Thoracic aorta (tissue), 2 donors: ENCODE results near the gene CRYBA4. TPM values are rescaled to one million over a fixed set of nuclear protein-coding genes. Genes with fewer than 3 reads are reported as not detected.

Experiments used
- ATAC-seq: fragments of 150-250 bp; one replicate; pipeline ENCODE4 v1.8.0; 2017; ENCODE audit warnings: low read depth; ENCODE audit not compliant: insufficient number of reproducible peaks, low FRiP score
- DNase-seq: peaks from one replicate; pipeline ENCODE4 v3.0.0-alpha.2; 2020; ENCODE audit warnings: low spot score
- H3K27ac ChIP-seq, 2 donors: fragments of 200-600 bp; sonication (generic); 1 replicate in 1 of 2; 2 replicates in 1 of 2; pipeline ENCODE4 v1.5.1; 2016; ENCODE audit warnings: mild to moderate bottlenecking in 2 of 2, moderate library complexity in 2 of 2
- H3K27me3 ChIP-seq: fragments of 200-600 bp; sonication (generic); replicated peaks from 2 replicates; pipeline ENCODE4 v1.6.0; 2016; ENCODE audit warnings: mild to moderate bottlenecking; ENCODE audit not compliant: insufficient read depth
- H3K36me3 ChIP-seq: fragments of 200-600 bp; sonication (generic); one replicate; pipeline ENCODE4 v1.5.1; 2016
- H3K4me1 ChIP-seq, 2 donors: fragments of 200-600 bp; sonication (generic); 1 replicate in 1 of 2; 2 replicates in 1 of 2; pipeline versions ENCODE4 v1.5.1 to v1.6.0; 2016; ENCODE audit warnings: low read depth in 2 of 2, mild to moderate bottlenecking in 1 of 2; ENCODE audit not compliant: control insufficient read depth in 1 of 2
- H3K4me3 ChIP-seq: fragments of 200-600 bp; sonication (generic); 2 replicates; pipeline ENCODE4 v1.5.1; 2016; ENCODE audit warnings: mild to moderate bottlenecking
- H3K9me3 ChIP-seq: fragments of 200-600 bp; sonication (generic); 2 replicates; pipeline ENCODE4 v1.5.1; 2016
- CTCF ChIP-seq: fragments of 200-600 bp; sonication (generic); IDR thresholded peaks from one replicate; pipeline ENCODE4 v1.5.1; 2019; ENCODE audit warnings: antibody characterized with exemption
- total RNA-seq, 2 donors: library from RNA; depleted of rRNA; stranded (reverse); fragments of >200 nt; gene quantifications; one replicate each; pipeline versions ENCODE4 v1.1.0 to v1.2.3, GENCODE V29; 2016

Gene CRYBA4
- total RNA-seq, 2 donors from 2014 or later = not detected

DNA sequence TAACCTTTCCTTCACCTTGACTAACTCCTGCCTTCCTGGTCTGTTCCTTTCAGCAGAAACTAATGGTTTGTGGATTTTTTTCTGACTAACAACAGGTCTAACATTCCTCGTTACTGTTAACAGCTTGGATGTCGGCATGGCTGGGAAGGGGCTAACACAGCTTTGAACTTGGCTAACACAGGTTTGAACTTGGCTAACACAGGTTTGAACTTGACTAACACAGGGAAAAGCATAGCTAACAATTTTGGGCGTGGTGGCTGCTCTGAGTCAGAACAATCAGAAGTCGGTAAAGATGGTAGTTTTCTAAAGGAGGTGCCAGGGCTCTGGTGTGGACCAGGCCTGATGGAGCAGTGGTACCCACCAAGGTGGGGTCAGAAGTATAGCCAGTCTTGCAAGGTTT lies 51.7 kb downstream of the CRYBA4 start:
- peak overlapping the region; percentile 85 for H3K4me3 ChIP-seq
- H3K9me3 ChIP-seq = no peaks in the 10 kb centered on the region
- no peak for TF ChIP-seq CTCF
- H3K27me3 ChIP-seq = no peaks in the 10 kb centered on the region
- ATAC-seq = no peak
- no peaks in the 10 kb centered on the region for H3K36me3 ChIP-seq
- peak overlapping the region; percentile 96 to 97 for H3K27ac ChIP-seq
- H3K4me1 ChIP-seq = peaks cover 18 to 35% of the 10 kb centered on the region in 2 donors
- DNase-seq = no peak

DNA sequence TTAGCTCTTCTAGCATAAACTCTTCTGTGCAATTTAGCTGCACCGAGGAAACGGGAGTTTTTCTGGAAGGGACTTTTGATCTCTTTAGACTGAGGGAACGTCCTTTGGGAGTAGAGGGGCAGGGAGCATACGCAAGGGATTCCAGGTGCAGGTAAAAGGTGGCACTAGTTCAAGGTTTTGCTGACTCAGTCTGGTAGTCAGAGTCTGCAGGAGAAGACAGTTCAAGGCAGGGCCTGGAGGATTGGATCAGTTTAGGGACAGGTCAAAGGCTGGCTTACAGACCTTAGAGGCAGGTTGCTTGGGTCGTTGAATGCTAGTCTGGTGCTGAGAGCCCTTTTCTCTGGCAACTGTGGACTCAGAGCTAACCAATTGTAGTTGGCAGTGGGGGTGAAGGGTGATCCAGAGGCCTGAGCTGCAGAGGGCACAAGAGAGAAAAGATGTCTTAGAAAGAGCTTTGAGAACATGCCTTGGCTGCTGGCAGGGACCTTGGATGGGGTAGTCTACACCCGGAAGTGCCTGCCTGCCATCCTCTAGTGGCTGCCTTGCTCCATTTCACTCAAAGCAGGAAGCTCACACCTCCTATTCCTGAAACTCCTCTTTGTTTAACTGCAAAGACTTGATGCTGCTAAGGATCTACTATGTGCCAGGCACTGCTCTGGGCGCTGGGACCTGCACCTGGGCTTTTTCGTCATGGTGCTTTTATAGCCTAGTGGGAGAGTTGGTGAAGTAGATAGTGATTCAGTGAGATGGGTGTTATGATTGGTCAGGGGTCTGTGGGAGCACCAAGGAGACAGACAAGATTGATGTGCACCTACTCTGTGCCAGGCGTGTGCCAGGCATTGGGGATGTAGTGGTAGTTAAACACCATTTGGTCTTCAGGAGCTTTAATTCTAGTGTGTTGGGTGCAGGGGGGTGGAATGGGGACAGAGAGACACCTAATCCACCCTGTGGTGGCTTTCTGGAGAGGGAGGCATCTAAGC lies 52.7 kb downstream of the CRYBA4 start:
- Histone ChIP-seq H3K4me3 (peak overlapping the region; percentile 85), H3K27me3 (no peaks in the 10 kb centered on the region), H3K4me1 (peaks cover 18 to 35% of the 10 kb centered on the region in 2 donors), H3K9me3 (no peaks in the 10 kb centered on the region), H3K36me3 (no peaks in the 10 kb centered on the region), H3K27ac (no peak overlapping the region)
- ATAC-seq = no peak
- no peak for TF ChIP-seq CTCF
- DNase-seq = no peak

GRCh38 chr22:26675687-26676268 lies 54.0 kb downstream of the CRYBA4 start:
- DNase-seq (no peak), ATAC-seq (no peak)
- Histone ChIP-seq H3K36me3 (no peaks in the 10 kb centered on the region), H3K4me3 (no peak overlapping the region), H3K27me3 (no peaks in the 10 kb centered on the region), H3K4me1 (peaks cover 18 to 35% of the 10 kb centered on the region in 2 donors), H3K9me3 (no peaks in the 10 kb centered on the region), H3K27ac (no peak overlapping the region)
- no peak for TF ChIP-seq CTCF

DNA sequence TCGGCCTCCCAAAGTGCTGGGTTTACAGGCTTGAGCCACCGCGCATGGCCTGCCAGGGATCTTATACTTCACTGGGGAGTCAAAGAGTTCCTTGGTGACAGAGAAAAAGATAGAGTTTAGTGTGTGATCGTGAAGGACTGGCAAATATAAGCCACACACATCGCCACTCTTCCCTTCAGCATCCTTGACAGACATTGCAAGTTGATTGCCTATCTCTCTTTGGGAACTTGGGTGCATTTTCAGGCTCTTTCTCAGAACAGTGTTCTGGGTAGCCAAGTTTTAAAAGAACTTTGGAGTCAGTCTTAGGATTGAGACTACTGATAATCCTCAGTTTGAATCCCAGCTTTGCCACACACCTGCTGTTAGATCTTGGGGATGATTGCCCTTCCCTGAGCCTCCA lies 55.5 kb downstream of the CRYBA4 start:
- TF ChIP-seq CTCF = no peak
- H3K9me3 ChIP-seq = no peaks in the 10 kb centered on the region
- H3K4me1 ChIP-seq = peaks cover 19 to 37% of the 10 kb centered on the region in 2 donors
- H3K36me3 ChIP-seq = peaks cover 12% of the 10 kb centered on the region
- no peak overlapping the region for H3K27ac ChIP-seq
- DNase-seq (no peak), ATAC-seq (no peak)
- H3K4me3 ChIP-seq = no peak overlapping the region
- H3K27me3 ChIP-seq = no peaks in the 10 kb centered on the region

DNA sequence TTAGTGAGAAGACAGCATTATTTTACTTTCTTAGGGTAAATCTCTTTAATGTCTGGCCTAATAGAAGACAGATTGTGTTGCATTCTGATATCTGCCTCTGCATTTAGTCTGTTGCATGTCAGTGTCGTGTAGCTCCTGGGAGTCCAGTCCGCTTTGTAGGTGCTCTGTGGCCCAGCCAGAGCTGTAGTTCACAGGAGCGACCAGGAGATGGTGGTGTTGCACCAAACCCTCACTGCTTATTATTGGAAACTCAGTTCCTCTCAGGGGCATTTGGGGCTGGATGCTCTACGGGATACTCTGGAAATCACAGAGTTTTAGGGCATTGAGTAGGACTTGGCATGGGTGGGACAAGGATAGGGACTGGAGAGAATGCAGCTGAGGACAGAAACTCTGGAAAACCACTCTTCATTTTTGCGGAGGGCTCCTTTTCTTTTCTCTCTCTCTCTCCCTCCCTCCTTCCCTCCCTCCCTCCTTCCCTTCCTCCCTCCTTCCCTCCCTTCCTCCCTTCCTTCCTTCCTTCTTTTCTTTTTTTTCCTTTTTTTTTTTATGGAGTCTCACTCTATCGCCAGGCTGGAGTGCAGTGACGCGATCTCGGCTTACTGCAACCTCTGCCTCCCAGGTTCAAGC lies 57.4 kb downstream of the CRYBA4 start:
- Histone ChIP-seq H3K36me3 (peaks cover 14% of the 10 kb centered on the region), H3K9me3 (no peaks in the 10 kb centered on the region), H3K4me3 (no peak overlapping the region), H3K27me3 (no peaks in the 10 kb centered on the region), H3K27ac (no peak overlapping the region), H3K4me1 (peaks cover 12 to 24% of the 10 kb centered on the region in 2 donors)
- ATAC-seq (no peak), DNase-seq (peak; percentile 29)
- peak; percentile 93 for TF ChIP-seq CTCF
